ENCODE results near the gene TNFRSF19. TPM values are rescaled to one million over a fixed set of nuclear protein-coding genes. Genes with fewer than 3 reads are reported as not detected.

TNFRSF19 gene
- total RNA-seq, 2 donors from 2014 or later = 0.28 TPM; not detected in 1

- Mint-ChIP-seq H3K27me3 (peaks cover 14% of the 10 kb centered on the region), H3K9me3 (no peaks in the 10 kb centered on the region), H3K4me1 (no peaks in the 10 kb centered on the region), H3K4me3 (no peak overlapping the region), H3K36me3 (ENCODE audit: low read depth) (no peaks in the 10 kb centered on the region), H3K27ac (no peak overlapping the region)
- no peak for ATAC-seq (replicated peaks)
Measured at GRCh38 chr13:23557733-23558132, 12.5 kb upstream of the TNFRSF19 start.

GRCh38 chr13:23558675-23559536 lies 11.3 kb upstream of the TNFRSF19 start:
- no peak overlapping the region for H3K4me3 Mint-ChIP-seq
- peaks cover 19% of the 10 kb centered on the region for H3K27me3 Mint-ChIP-seq
- H3K36me3 Mint-ChIP-seq (ENCODE audit: low read depth) = no peaks in the 10 kb centered on the region
- no peaks in the 10 kb centered on the region for H3K4me1 Mint-ChIP-seq
- no peak overlapping the region for H3K27ac Mint-ChIP-seq
- ATAC-seq (replicated peaks) = peak; percentile 42
- H3K9me3 Mint-ChIP-seq = no peaks in the 10 kb centered on the region

DNA sequence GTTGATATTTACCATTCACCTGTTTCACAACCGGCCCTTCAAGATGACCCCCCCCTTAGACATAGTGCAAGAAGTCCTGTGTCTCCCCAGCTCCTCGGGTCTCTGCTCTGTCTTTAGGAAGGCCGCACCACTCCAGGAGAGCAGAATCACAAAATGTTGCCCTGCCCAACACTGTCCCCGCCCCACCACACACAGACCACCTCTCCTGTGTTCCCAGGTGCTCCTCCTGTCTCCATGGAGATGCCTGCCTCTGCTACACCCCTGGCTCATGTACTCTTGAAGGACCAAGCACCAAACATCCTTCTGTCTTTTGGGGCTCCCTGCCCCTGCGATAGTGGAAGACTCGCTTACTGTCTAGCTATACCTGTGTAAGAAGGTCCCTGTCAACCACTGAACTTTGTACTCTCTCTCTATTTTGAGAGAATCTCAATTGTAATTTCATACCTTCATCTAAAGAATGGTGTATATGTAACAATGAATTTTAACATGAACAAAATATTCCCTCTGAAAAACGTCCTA lies 9.6 kb upstream of the TNFRSF19 start:
- no peak overlapping the region for H3K27ac Mint-ChIP-seq
- H3K27me3 Mint-ChIP-seq = peaks cover 11% of the 10 kb centered on the region
- no peak for ATAC-seq (replicated peaks)
- H3K9me3 Mint-ChIP-seq = no peaks in the 10 kb centered on the region
- H3K4me3 Mint-ChIP-seq = no peak overlapping the region
- no peaks in the 10 kb centered on the region for H3K36me3 Mint-ChIP-seq (ENCODE audit: low read depth)
- no peaks in the 10 kb centered on the region for H3K4me1 Mint-ChIP-seq

GRCh38 chr13:23561261-23561660 lies 9.0 kb upstream of the TNFRSF19 start:
- Mint-ChIP-seq H3K27me3 (peaks cover 14% of the 10 kb centered on the region), H3K9me3 (no peaks in the 10 kb centered on the region), H3K27ac (no peak overlapping the region), H3K4me1 (no peaks in the 10 kb centered on the region), H3K4me3 (no peak overlapping the region), H3K36me3 (ENCODE audit: low read depth) (no peaks in the 10 kb centered on the region)
- no peak for ATAC-seq (replicated peaks)

DNA sequence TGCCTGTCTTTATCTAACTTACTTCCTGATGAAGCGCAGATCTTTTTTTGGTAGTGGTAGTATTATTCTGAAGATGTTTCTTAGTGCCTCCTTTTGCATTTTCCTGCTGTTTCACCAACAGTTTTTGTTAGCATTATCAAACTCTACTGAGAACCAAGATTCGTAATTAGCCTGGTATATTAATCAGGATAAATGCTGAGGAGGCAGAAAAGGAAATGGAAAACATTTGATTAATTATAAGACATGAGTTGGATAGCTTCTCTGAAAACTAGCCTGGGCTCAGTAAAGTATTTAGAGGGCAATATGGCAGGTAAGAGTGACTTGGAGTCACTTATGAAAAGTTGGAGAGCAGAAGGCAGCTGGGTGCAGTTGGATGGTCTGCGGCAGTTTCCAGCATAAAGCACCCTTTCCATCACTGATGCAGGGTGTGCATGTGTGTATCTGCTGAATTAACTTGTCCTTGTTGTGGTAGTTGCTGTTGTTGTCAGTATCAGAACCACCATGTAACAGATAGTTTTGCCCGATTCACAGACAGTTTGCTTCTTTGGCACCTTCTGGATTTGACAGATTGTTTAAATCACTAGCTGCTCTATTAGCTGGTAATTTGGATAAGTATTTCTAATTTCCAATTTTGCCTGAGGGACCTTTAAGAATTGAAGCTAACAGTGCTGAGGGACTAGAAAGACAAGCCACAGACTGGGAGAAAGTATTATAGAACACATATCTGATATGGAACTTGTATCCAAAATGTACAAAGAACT lies 6.9 kb upstream of the TNFRSF19 start:
- no peak for ATAC-seq (replicated peaks)

DNA sequence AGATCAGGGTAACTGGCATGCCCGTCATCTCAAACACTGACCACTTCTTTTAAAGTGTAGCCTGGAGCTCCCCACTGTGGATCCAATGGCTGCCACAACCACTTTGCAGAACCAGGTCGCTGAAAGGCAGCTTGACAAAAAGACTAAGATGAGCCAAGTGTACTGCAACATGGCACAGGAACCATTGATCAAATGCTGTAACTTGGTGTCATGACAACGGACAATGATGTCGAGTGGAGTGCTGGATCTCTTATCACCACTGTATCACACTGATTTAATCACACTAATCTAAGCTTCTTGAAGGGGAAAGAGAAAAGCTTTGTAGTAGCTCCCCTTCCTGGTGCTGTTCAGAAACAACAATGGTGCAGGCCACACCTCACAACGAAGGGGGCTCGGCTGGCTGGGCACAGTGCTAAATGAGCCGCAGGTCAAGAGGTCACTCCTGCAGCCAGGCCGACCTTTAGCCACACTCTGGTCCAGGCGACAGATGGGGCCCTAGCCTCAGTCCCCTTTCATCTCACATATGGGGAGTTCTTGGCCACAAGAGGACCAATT lies 2.2 kb upstream of the TNFRSF19 start:
- Mint-ChIP-seq H3K36me3 (ENCODE audit: low read depth) (no peaks in the 10 kb centered on the region), H3K27me3 (peaks cover 25% of the 10 kb centered on the region), H3K9me3 (no peaks in the 10 kb centered on the region)

More for the DNA sequence above, 6.9 kb upstream of the TNFRSF19 start:
- Mint-ChIP-seq H3K27me3 (peaks cover 17% of the 10 kb centered on the region), H3K9me3 (no peaks in the 10 kb centered on the region), H3K4me1 (no peaks in the 10 kb centered on the region), H3K36me3 (ENCODE audit: low read depth) (no peaks in the 10 kb centered on the region), H3K4me3 (no peak overlapping the region), H3K27ac (no peak overlapping the region)

GRCh38 chr13:23570921-23571315 lies 706 bp downstream of the TNFRSF19 start:
- H3K27me3 Mint-ChIP-seq = peaks cover 27% of the 10 kb centered on the region
- no peaks in the 10 kb centered on the region for H3K4me1 Mint-ChIP-seq
- H3K36me3 Mint-ChIP-seq (ENCODE audit: low read depth) = no peaks in the 10 kb centered on the region
- H3K9me3 Mint-ChIP-seq = no peaks in the 10 kb centered on the region
- ATAC-seq (replicated peaks) = no peak
- no peak overlapping the region for H3K27ac Mint-ChIP-seq
- H3K4me3 Mint-ChIP-seq = no peak overlapping the region

More for the DNA sequence above, 2.2 kb upstream of the TNFRSF19 start:
- Mint-ChIP-seq H3K4me1 (no peaks in the 10 kb centered on the region), H3K4me3 (no peak overlapping the region), H3K27ac (no peak overlapping the region)
- no peak for ATAC-seq (replicated peaks)

- Mint-ChIP-seq H3K27ac (no peak overlapping the region), H3K27me3 (peaks cover 24% of the 10 kb centered on the region), H3K9me3 (no peaks in the 10 kb centered on the region), H3K36me3 (ENCODE audit: low read depth) (no peaks in the 10 kb centered on the region), H3K4me1 (no peaks in the 10 kb centered on the region), H3K4me3 (no peak overlapping the region)
- no peak for ATAC-seq (replicated peaks)
Measured at GRCh38 chr13:23571431-23571830, 1.2 kb downstream of the TNFRSF19 start.

GRCh38 chr13:23572836-23573235 lies 2.6 kb downstream of the TNFRSF19 start:
- Mint-ChIP-seq H3K27ac (no peak overlapping the region), H3K27me3 (peaks cover 21% of the 10 kb centered on the region)
- no peak for ATAC-seq (replicated peaks)

GRCh38 chr13:23574421-23575145 lies 4.4 kb downstream of the TNFRSF19 start:
- no peaks in the 10 kb centered on the region for H3K4me1 Mint-ChIP-seq
- no peaks in the 10 kb centered on the region for H3K36me3 Mint-ChIP-seq (ENCODE audit: low read depth)
- H3K9me3 Mint-ChIP-seq = no peaks in the 10 kb centered on the region
- peaks cover 20% of the 10 kb centered on the region for H3K27me3 Mint-ChIP-seq
- no peak for ATAC-seq (replicated peaks)
- H3K4me3 Mint-ChIP-seq = no peak overlapping the region
- H3K27ac Mint-ChIP-seq = no peak overlapping the region

More at GRCh38 chr13:23572836-23573235, 2.6 kb downstream of the TNFRSF19 start:
- no peaks in the 10 kb centered on the region for H3K9me3 Mint-ChIP-seq
- H3K4me3 Mint-ChIP-seq = no peak overlapping the region
- no peaks in the 10 kb centered on the region for H3K4me1 Mint-ChIP-seq
- H3K36me3 Mint-ChIP-seq (ENCODE audit: low read depth) = no peaks in the 10 kb centered on the region

- no peak for ATAC-seq (replicated peaks)
- H3K4me3 Mint-ChIP-seq = no peak overlapping the region
- H3K27ac Mint-ChIP-seq = no peak overlapping the region
- peaks cover 18% of the 10 kb centered on the region for H3K27me3 Mint-ChIP-seq
- H3K4me1 Mint-ChIP-seq = peaks cover 6% of the 10 kb centered on the region
- H3K9me3 Mint-ChIP-seq = no peaks in the 10 kb centered on the region
- H3K36me3 Mint-ChIP-seq (ENCODE audit: low read depth) = no peaks in the 10 kb centered on the region
Measured at GRCh38 chr13:23575632-23576031, 5.4 kb downstream of the TNFRSF19 start.

DNA sequence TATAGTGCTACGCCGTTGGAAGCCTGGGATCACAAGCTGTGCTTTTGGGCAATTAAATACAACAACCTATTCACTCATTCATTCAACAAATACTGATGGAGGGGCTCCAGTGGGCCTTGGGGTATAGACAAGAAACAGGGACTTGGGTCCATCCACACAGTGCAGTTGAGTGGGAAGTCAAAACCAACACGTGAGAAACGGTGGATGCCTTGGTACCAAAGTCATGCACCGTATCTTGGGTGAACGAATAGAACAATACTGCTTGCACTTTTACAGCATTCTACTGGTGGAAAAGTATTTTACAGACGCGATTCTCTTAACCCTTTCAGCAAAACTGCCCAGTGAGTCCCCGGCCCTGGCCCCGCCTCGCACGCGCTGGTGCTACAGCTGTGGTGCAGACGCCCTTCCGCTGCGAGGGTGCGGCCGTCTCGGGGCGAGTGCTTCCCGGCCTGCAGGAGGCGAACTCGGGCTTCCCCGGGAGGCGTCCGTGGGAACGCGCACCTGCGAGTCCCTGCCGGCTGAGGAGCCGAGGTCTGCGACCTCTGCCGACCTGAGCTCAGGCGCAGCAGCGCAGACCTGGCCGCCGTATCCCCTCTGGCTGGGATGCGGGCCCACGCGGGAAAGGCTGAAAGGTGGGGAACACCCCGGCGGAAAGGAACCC lies 8.3 kb downstream of the TNFRSF19 start:
- H3K36me3 Mint-ChIP-seq (ENCODE audit: low read depth) = no peaks in the 10 kb centered on the region

GRCh38 chr13:23579072-23579895 lies 9.1 kb downstream of the TNFRSF19 start:
- peak overlapping the region; percentile 41 for H3K4me3 Mint-ChIP-seq
- ATAC-seq (replicated peaks) = peak; percentile 96

More for the DNA sequence above, 8.3 kb downstream of the TNFRSF19 start:
- H3K27me3 Mint-ChIP-seq = peaks cover 16% of the 10 kb centered on the region
- ATAC-seq (replicated peaks) = peak; percentile 80
- H3K4me3 Mint-ChIP-seq = peak overlapping the region; percentile 41
- H3K9me3 Mint-ChIP-seq = no peaks in the 10 kb centered on the region
- H3K4me1 Mint-ChIP-seq = peaks cover 6% of the 10 kb centered on the region
- H3K27ac Mint-ChIP-seq = no peak overlapping the region

More at GRCh38 chr13:23579072-23579895, 9.1 kb downstream of the TNFRSF19 start:
- no peaks in the 10 kb centered on the region for H3K36me3 Mint-ChIP-seq (ENCODE audit: low read depth)
- H3K27me3 Mint-ChIP-seq = peaks cover 16% of the 10 kb centered on the region
- no peak overlapping the region for H3K27ac Mint-ChIP-seq
- no peaks in the 10 kb centered on the region for H3K9me3 Mint-ChIP-seq
- peaks cover 6% of the 10 kb centered on the region for H3K4me1 Mint-ChIP-seq
